GM18858 (cell line): ENCODE data around the gene PHLDA3.
"Not testable (repeated sequence)": the region's sequence is repeated elsewhere in the genome, so short reads cannot be mapped to it uniquely, and the experiment has no call there.

Source experiments
- ATAC-seq: cut with Tn5 transposase; IDR thresholded peaks from one replicate; pipeline ENCODE4 v1.9.1; 2021; ENCODE audit not compliant: unreplicated experiment

The PHLDA3 gene

GRCh38 chr1:201488830-201489589, 20.0 kb upstream of the PHLDA3 start:
- no peak for ATAC-seq

- no peak for ATAC-seq
Measured at GRCh38 chr1:201487742-201488141, 18.8 kb upstream of the PHLDA3 start.

GRCh38 chr1:201486187-201486586, 17.2 kb upstream of the PHLDA3 start:
- ATAC-seq = no peak

- ATAC-seq = no peak
Measured at GRCh38 chr1:201485184-201485774, 16.3 kb upstream of the PHLDA3 start.

- ATAC-seq = no peak
Measured at GRCh38 chr1:201483373-201483949, 14.5 kb upstream of the PHLDA3 start.

GRCh38 chr1:201482755-201483154, 13.8 kb upstream of the PHLDA3 start:
- ATAC-seq = no peak

- ATAC-seq = peak; percentile 70
Measured at GRCh38 chr1:201481761-201482493, 12.9 kb upstream of the PHLDA3 start.

GRCh38 chr1:201481004-201481380, 12.0 kb upstream of the PHLDA3 start:
- ATAC-seq = no peak

GRCh38 chr1:201480231-201481003, 11.4 kb upstream of the PHLDA3 start:
- peak; percentile 33 for ATAC-seq

GRCh38 chr1:201479201-201479730, 10.3 kb upstream of the PHLDA3 start:
- ATAC-seq = no peak

- ATAC-seq = not testable (repeated sequence)
Measured at GRCh38 chr1:201478666-201479065, 9.7 kb upstream of the PHLDA3 start.

GRCh38 chr1:201476670-201477344, 7.8 kb upstream of the PHLDA3 start:
- ATAC-seq = no peak

- no peak for ATAC-seq
Measured at GRCh38 chr1:201475915-201476669, 7.1 kb upstream of the PHLDA3 start.

- ATAC-seq = no peak
Measured at GRCh38 chr1:201475130-201475529, 6.1 kb upstream of the PHLDA3 start.

GRCh38 chr1:201473296-201473695, 4.3 kb upstream of the PHLDA3 start:
- no peak for ATAC-seq

- ATAC-seq = not testable (repeated sequence)
Measured at GRCh38 chr1:201472321-201472720, 3.3 kb upstream of the PHLDA3 start.

GRCh38 chr1:201471772-201472171, 2.8 kb upstream of the PHLDA3 start:
- no peak for ATAC-seq

GRCh38 chr1:201470581-201470980, 1.6 kb upstream of the PHLDA3 start:
- ATAC-seq = no peak

- no peak for ATAC-seq
Measured at GRCh38 chr1:201469645-201470074, 672 bp upstream of the PHLDA3 start.
